DND-41 (cell line): ENCODE measurements around the gene IL1RAP.

ENCODE experiments used
- EZH2 ChIP-seq: IDR thresholded peaks from 3 replicates; pipeline ENCODE4 v1.6.1; 2012; ENCODE audit warnings: borderline replicate concordance, low read depth, mild to moderate bottlenecking, moderate library complexity, low read length, inconsistent platforms; ENCODE audit not compliant: severe bottlenecking
- TF ChIP-seq, protein P1 (sequence below): IDR thresholded peaks from 2 replicates; pipeline ENCODE4 v1.5.1; 2012; ENCODE audit warnings: borderline replicate concordance, low read length, moderate library complexity, mild to moderate bottlenecking; ENCODE audit not compliant: poor library complexity, severe bottlenecking; ENCODE audit errors: extremely low read depth

DNA sequence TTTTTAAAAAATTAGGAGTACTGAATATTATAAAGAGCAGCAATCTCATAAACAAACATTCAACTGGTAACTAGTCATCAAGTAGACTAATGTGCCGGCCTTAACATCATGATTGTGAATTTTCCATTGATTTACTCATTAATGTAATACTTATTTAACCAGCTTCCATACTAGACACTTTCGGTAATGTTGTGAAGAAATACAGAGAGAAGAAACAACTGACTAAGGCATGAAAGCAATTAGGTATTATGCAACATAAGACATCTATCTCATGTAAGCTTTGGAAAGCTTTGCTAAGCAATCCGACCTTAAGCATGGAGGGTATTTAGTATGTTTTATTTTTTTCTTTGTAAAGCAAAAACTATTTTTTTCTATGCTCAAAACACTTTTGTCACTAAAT, 108.0 kb downstream of the IL1RAP start:
- TF ChIP-seq EZH2 = no peak
- TF ChIP-seq, protein P1, sequence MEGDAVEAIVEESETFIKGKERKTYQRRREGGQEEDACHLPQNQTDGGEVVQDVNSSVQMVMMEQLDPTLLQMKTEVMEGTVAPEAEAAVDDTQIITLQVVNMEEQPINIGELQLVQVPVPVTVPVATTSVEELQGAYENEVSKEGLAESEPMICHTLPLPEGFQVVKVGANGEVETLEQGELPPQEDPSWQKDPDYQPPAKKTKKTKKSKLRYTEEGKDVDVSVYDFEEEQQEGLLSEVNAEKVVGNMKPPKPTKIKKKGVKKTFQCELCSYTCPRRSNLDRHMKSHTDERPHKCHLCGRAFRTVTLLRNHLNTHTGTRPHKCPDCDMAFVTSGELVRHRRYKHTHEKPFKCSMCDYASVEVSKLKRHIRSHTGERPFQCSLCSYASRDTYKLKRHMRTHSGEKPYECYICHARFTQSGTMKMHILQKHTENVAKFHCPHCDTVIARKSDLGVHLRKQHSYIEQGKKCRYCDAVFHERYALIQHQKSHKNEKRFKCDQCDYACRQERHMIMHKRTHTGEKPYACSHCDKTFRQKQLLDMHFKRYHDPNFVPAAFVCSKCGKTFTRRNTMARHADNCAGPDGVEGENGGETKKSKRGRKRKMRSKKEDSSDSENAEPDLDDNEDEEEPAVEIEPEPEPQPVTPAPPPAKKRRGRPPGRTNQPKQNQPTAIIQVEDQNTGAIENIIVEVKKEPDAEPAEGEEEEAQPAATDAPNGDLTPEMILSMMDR = no peak
